NCI-H187 (cell line): Measurements from ENCODE around the gene TAPT1.
A peak's percentile ranks its signal among the peaks of the same experiment; 100 is the strongest.
"Not testable (repeated sequence)": the region's sequence is repeated elsewhere in the genome, so short reads cannot be mapped to it uniquely, and the experiment has no call there.

ENCODE experiments used
- DNase-seq, 2 experiments: peaks; one replicate each; lab custom pipeline; 2025; lab: John Stamatoyannopoulos, UW

The TAPT1 gene

DNA sequence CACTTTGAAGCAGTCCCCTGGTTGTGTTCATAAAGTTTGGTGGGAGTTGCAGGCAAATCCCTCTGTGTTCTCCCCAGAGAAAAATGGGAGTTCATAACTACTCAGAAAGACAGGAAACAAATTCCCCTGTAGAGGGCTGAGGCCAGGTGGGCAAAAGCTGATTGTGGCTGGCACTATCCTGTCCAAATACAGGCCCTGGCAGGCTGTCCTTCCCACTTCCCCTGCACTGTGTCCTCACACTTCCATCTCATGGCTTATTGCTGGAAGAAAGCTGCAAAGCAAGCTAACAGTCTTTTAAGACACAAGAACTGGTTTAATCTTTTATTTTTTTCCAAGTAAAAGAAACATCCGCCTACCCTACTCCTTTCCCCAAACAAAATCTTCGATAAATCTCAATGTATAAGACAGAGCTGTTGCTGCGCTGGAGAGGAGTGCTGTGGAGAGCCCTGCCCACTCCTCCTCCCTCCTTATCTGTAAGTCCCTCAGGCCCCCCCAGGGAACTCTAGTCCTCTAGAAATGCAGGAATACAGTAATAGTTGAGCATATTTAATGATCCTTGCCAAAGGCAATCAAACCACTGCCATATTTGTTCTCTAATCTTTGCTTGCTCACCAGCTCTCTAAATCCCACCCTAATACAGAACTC, 14.0 kb downstream of the TAPT1 start:
- no peak for DNase-seq

DNA sequence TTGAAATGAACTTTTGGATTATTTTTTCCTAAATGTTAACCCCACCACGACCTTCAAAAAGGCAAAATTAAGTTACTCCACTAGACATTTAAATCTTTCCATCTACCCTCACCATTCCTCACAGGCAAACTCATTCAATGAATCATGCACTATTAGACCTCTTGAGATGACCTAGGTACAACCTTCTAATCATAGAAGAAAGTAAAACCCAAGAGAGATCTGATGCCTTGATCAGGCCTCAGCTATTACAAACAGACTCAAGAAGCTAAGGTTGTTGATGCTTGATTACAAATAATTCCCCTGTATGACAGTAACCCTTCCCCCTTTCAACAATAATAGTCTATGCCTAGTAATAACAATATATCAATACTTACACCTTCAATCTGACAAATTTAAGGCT, 18.9 kb downstream of the TAPT1 start:
- DNase-seq = no peak

DNA sequence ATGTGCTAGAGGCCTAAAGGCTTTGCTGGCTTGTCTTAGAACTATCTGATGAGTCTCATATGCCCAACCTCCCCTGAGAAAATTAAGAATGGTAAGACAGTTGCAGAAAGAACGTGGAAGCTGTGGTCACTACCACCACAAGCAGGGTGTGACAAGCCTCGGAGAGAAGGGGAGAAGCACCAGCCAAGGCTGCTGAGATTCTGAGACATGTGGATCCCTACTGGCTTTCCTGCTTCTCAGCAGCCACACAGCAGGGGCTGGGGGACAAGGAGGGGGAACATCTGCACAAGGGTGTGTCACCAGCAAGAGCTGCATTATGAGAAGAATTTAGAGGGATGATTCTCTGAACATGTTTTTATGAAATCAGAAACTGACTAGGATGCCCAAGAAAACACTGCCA, 19.4 kb downstream of the TAPT1 start:
- DNase-seq = no peak

DNA sequence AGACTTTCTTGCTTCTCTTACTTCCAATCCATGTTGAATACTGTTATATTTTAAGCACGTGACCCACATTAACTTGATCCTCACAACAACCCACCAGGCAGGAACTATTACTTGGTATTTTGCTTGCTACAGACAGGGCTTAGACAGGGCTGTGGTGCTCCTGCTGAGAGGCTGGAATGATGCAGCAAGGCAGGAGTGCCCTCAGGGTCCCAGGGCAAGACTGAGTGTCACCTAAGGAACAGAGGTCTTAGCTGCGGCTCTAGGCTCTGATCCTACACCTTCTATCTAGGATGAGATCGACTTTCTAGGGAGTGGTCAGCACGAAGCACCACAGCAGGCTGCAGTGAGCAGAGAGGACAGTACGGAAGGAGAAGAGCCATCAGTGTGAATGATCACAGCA, 20.0 kb downstream of the TAPT1 start:
- no peak for DNase-seq

DNA sequence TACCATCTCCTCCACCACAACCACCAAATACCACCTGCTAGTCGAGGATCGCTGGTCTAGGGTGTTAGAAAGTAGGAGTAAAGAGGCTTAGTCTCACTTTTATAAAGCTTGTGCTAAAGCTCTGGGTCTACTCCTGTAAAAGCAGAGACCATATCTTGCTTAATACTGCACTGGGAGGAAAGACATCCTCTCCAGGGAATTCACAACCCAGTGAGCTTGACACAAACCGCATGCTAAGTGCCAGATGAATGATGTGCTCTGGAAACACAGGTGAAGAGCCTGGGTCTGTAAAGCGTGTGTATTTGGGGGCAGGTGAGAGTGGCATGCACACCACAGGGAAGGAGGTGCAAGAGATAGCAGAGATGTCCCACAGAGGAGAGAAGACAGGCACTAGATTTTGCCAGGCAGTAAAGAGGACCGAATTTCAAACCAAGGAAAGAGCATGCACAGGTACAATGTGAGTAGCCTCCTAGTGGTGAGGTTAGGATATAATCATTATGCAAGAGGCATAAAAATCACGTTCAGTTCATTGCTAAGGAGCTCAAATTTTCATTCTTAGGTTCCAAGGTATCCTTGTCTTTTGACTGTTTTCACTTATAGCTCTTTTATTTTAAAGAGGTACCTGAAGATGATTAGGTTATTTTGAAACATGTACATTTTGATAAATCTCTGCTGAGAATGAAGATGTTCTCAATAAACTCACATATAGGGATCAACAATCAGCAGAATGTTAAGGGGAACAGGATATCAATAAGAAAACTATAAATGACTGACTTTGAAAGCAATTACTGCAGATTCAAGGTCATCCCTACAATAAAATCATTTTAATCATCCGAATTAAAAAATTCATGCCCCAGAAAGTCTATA, 20.7 kb downstream of the TAPT1 start:
- peak; percentile 90 to 93 for DNase-seq

DNA sequence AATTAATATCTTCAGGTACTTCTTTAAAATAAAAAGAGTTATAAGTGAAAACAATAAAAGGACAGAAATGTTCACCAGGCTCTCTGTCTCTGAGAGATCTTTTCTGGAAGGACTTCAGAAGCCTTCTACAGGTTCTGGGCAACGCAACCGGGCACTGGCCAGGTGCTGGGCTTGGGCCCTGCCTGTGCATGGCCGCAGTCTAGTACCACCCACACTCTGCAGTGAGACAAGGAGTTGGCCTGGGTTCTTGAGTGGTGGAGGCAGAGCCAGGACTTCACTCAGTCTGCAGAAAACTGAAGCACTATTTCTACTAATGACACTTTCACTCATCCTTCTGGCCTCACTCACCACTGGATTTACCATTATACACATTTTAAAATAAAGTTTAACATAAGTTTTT, 21.8 kb downstream of the TAPT1 start:
- DNase-seq = no peak

DNA sequence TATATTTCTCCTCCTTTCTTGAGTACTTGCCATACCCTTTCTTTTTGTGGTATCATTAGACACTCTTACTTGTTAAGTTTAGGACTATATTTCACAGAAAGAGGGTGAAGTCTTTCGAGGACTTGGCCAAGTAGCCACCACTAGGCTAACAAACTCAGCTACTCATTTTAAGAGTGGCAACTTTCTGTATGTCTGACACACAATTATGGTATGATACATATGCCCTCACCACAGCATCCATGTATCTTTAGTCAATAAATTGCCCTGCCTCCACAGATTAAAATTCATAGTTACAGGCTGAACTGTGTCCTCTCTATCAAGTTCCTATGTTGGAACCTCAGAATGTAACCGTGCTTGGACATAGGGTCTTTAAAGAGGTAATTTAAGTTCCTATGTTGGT, 23.2 kb downstream of the TAPT1 start:
- DNase-seq = no peak

DNA sequence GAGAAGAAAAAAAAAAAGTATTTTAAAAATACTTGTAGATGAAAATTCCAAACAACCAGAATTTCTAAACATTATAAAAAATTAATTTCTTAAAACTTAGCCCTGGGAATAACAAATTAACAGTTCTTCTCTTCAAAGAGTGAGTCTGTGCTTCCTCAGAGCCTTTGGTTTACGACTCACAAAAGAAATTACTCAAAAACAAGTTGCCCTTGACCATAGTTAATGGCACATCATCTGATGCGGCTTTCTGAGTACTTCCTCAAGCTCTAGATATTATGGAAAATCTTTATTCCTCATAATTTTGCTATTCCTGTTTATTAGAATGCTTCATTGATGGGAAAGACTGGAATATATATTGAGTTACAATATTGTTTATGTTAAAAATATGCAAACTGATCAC, 23.7 kb downstream of the TAPT1 start:
- no peak for DNase-seq

DNA sequence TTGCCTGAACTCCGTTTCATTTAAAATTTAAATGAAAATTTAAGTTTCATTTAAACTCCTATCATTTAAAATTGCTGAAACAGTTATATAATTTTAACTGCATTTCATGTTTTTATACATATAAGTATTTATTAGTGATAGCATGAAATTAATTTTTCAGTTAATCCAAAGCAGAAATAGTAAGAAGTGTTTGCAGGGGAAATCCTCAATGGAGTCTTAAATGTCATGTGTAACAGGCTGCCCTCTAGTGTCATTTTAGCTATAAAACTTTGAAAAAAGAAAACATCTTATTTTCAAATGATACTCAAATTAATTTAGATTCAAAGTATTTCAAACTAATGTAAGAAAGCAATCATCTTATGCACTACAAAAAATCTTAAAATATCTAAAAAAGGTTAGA, 27.2 kb downstream of the TAPT1 start:
- DNase-seq = no peak

DNA sequence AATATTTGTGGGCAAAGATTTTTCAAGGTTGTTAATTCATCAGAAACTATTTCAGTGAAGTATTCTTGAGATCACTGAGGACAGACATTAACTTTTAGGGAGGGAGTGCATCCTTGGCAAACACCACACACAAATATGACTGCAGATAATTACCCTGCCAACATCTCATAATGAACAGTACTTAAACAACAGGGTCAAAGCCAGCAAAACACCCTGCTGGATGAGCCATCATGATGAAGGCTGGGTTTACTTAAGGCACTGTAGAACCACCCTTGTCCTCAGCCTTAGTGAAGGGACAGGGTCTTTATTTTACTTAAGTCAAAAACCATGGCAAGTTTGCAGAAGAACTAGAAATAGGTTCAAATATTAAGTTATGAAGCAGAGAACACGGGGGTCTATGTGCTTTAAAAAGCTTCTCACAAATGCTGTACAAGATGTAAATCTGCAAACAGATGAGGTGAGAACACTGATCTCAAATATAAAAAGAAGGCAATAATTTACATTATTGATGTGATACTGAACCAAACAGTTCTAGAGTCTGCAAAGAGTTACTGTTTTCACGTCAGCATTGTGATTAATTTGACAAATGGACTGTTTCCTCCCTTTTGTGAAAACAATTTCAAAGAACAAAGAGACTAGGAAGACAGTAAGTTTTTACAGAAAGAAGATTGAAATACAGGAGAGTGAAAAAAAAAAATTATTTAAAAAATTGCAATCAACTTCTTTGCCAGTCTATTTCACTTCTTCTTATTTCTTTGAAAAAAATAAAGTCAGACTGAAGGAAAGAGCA, 28.2 kb downstream of the TAPT1 start:
- DNase-seq = no peak

DNA sequence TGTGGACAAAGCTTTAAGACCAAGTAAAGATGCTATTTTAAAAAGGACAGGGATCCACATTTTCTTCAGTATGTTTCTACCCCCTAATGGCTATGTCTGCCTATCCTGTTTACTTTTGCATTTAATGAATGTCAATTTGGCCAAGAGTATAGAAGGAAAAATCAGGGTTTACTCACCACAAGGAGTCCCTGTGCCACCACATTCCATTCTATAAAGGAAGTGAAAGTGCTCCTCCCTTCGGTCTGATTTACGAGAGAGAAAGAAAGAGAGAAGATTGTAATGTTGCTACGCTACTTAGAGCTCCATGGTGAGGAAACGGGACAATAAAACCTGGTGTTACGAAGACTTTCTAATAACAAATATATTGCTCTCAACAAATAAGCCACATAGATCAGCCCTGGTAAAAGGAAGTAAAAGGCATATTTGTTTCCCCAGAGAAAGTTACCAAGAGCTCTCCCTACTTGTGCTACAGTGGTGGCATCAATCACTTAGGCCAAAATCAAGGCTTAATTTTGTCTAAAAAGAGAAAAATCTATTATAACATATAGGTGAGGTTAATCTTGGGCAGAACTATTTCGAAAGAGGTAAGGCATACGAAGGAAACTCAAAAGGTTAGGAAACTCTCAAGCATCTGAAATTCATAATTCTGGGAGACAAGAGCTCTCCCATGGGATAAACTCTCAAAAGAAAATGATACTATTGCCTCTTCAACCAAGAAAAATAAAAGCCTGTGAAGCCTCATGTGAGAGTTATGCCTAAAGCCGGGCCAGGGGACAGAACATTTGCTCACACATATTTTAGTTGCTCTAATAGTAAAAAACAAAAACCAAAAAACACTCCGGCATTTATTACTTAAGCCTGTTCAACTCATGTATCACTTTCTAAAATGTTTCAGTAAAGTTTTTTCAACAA, 29.5 kb downstream of the TAPT1 start:
- no peak for DNase-seq

DNA sequence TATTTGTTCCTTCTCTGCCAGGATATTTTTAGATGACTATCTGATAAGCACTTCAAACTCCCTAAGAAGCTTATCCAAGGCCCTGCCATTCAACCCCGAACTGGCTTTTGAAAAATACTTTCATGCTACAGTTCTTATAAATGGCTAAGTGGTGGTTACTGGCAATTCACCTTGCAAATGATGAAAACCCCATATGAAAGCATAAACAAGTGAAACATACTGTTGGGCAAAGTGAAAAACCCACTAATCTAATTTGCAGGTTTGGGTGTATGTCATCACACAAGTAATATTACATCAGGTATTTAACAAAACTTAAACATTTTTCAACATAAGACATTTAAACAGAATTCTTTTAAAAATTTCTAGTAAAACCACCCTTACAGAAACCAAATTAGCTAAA, 31.1 kb downstream of the TAPT1 start:
- peak; percentile 27 to 67 for DNase-seq

DNA sequence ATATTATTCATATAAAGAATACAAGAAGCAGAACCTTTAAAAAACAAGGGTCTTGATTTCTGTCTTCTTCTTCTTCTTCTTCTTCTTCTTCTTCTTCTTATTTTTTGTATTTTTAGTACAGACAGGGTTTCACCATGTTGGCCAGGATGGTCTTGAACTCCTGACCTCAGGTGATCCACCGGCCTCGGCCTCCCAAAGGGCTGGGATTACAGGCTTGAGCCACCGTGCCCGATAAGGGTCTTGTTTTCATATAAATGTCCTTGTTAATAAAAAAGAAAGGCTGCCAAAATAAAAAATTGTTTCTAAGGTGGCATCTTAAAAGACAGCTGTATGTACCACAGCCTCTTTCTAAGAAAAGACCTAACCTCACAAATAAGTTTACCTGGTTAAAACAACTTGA, 31.5 kb downstream of the TAPT1 start:
- not testable (repeated sequence) for DNase-seq

DNA sequence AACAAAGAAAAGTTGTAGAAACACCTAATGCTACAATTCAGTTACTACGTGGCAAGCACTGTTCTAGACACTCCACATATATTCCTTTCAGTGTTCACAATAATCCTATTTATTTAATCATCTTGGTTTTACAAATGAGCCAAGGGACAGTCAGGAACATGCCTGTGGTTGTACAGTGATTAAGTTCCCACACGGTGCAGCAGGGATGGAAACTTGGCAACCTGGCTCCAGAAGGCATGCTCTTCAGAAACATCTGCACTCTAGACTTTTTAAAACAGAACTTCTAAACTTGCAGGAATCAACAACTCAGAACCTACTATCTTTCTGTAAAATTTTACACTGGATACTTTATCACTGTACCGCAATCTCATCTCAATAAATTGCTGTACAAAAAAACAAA, 32.1 kb downstream of the TAPT1 start:
- no peak for DNase-seq

DNA sequence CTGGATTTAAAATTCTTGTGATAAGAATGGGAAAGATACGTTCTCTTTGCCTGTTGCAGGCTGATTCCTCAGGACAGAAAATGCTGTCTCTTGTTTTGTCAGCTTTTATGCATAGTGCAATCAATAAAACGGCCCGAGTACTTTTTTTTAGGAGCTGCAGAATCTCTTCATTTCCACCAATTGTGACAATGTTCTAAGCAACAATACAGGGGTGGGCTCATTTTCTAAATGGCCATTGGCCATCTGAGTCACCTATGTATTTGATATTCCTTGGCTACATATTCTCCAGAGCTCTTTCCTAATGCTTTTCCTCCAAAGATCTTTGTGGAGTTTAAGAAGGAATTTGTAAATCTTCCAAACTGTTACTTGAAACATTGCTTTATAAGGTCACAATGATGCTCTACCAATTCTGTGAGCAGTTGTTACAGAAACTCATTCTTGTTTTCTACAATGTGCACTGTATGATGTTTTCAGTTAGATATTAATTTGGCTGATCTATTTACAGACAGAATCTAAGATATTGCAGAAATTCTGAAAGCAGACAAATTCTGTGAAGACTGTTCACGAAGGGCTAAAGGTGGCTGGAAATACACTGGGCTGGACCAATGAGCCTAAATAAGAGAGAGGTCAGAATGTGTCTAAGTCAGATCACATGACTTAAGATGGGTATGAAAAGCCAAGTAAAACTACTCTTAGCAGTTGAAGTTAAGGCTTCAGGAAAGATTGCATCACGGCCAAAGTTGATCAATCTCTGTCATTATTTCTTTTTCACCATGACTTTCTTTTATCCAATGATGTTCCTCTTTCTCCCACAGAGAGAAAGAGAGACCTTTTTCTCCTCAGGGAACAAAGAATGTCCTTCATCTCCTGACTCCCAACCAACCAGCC, 33.4 kb downstream of the TAPT1 start:
- no peak for DNase-seq

DNA sequence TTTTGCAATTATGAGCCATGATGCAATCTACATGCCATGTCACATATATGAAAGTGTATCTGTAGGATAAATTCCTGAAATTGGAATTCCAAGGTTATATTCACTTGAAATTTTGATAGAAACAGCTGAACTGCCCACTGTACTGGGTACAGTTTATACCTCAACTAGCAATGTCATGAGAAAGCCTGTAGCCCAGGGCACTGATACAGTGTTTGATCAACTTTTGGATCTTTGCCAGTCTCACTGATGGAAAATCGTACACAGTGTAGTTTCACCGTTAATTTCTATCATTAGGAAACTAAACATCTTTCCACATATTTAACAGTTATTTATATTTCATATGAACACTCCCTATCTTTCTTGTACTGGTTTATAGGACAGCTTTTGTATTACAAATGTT, 34.2 kb downstream of the TAPT1 start:
- DNase-seq = no peak

DNA sequence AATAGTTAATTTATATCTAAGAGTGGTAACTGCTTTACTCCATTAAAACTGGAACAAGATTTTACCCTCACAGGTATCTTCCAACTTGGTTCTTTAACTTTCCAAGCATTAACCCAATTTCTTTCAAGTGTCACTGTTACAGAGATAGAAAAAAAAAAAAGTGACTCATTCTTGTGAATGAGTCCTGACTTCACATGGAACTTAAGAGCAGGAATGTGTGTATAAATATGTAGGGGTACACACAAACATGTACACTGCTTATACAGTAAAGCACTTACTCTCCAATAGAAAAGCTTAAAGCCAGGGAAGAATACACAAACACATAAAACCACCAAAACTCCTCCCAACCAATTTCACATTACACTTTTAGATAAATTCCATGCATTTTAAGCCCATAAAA, 38.8 kb downstream of the TAPT1 start:
- no peak for DNase-seq

DNA sequence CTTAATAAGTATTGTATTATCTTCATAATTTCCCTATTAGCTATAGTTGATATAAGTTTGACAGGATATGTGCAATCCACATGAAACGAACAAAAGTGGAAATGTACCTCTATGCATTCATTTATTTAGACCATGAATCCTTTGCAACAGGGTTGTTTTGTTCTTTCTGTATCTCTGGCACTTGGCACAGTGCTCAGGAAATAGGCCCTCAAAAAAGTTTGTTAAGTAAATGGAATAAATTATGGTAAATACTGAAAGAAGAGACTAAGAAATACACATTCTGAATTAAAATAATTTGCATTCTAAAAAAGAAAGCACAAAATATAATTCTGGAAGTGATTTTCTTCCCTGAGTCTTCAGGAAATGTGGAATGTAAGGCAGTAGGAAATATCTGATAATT, 39.3 kb downstream of the TAPT1 start:
- DNase-seq = no peak

DNA sequence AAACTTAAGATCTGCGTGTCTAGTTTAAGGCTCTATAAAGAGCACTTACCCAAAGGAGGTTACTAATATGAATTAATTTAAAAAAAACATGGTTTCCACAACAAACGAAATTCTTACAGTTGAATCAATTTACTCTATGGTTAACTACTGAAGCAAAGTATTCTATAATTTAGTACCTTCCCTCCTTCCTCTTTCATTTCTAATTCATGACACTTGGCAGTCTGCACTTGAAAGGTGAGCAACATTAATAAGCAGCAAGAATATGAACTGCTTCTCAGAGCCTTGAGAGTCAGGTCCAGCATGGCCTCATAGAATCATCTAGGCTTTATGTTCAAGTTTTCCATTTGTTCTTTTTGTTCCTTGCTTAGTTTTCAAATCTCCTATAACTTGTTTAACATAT, 42.7 kb downstream of the TAPT1 start:
- no peak for DNase-seq

DNA sequence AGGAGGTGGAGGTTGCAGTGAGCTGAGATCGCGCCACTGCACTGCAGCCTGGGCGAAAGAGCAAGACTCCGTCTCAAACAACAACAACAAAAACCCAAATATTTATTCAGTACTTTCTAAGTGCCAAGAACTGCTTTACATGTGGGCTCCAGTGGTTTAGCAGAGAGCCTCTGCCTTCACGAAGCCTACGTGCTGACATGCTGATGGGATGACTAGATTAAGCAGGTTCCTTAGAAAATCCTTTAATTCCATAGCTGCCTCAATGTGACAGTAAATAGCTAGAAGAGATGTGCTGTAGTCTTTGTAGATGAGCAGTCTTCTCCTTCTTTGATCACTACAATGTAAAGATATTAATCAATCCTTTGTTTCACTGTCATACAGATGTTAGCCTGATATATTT, 49.6 kb downstream of the TAPT1 start:
- no peak for DNase-seq

DNA sequence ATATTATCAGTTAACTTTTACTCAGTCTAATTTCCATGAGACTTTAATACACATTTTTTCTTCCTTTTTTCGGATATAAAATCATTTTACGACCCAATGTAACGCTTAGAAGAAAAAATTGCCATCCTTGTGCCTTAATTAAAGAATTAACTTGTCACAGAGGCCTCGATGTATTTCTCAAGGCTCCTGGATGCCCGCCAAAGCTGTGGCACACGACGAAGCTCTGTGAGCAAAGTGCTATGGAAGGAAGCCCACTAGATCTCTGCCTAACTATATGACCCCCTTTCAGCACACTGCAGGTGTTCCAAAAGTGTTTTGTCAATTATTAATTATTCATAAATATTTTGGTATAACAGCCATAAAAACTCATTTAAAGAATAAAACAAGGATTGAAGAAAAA, 54.4 kb downstream of the TAPT1 start:
- DNase-seq = no peak
